Endothelial cell of umbilical vein (primary cell): Measurements from ENCODE around the gene RNF19B. TPM values are rescaled to one million over a fixed set of nuclear protein-coding genes. Genes with fewer than 3 reads are reported as not detected.
A peak's percentile ranks its signal among the peaks of the same experiment; 100 is the strongest.

Experiments
- BruUV-seq: library from RNA; stranded (reverse); fragments of 400-500 nt; replicated peaks from 2 replicates; lab custom pipeline; 2021; lab: Mats Ljungman, UMichigan
- CTCF ChIA-PET: fragments of 300-600, 350-600 bp; sonication (Branson Sonifier 250); formaldehyde crosslinking; loops from one replicate; lab custom pipeline; 2021; ENCODE audit warnings: antibody characterized with exemption, inconsistent platforms; lab: Charles Lee
- POLR2A ChIA-PET: fragments of 300-600, 350-600 bp; sonication (Branson Sonifier 250); formaldehyde crosslinking; loops from one replicate; lab custom pipeline; 2021; ENCODE audit warnings: antibody characterized with exemption, inconsistent platforms; lab: Charles Lee
- DNase-seq: peaks from one replicate; pipeline ENCODE4 v3.0.0-alpha.2; 2011; ENCODE audit warnings: low read depth, low spot score
- FAIRE-seq: peaks from 2 replicates; lab custom pipeline; 2011; peaks lifted over from hg19 to GRCh38; lab: Jason Lieb, UNC
- H2AFZ ChIP-seq: 2 replicates; pipeline ENCODE4 v1.6.0; 2012; ENCODE audit warnings: low read depth, low read length, control low read depth, inconsistent platforms
- H3K27ac ChIP-seq: 2 replicates; pipeline ENCODE4 v1.5.1; 2011; ENCODE audit warnings: low read depth, mild to moderate bottlenecking, control low read depth, low read length, moderate library complexity; ENCODE audit not compliant: insufficient read depth
- H3K27me3 ChIP-seq, 2 experiments: 2 replicates each; pipeline versions ENCODE4 v1.6.0 to v1.6.1; 2011; ENCODE audit warnings: low read length in 2 of 2, mixed read lengths in 1 of 2; ENCODE audit not compliant: control insufficient read depth in 2 of 2, insufficient read depth in 2 of 2
- H3K36me3 ChIP-seq, 2 experiments: 2 replicates in 1 of 2; 3 replicates in 1 of 2; pipeline ENCODE4 v1.5.1; 2011; ENCODE audit warnings: low read length in 2 of 2, mild to moderate bottlenecking in 1 of 2, moderate library complexity in 1 of 2; ENCODE audit not compliant: control insufficient read depth in 2 of 2, insufficient read depth in 2 of 2; ENCODE audit errors: extremely low read depth in 1 of 2
- H3K4me1 ChIP-seq: 3 replicates; pipeline ENCODE4 v1.5.1; 2011; ENCODE audit warnings: mild to moderate bottlenecking, low read length; ENCODE audit not compliant: control insufficient read depth, insufficient read depth; ENCODE audit errors: extremely low read depth
- H3K4me2 ChIP-seq: 2 replicates; pipeline ENCODE4 v1.6.1; 2011; ENCODE audit warnings: low read length, control low read depth, mixed read lengths; ENCODE audit not compliant: insufficient read depth
- H3K4me3 ChIP-seq, 3 experiments: fragments of 200-600 bp in 1 of 3; sonication (generic), shearing (Covaris generic) in 1 of 3; replicated peaks in 1 of 3; 2 replicates each; pipeline ENCODE4 v1.5.1; 2011 to 2016; ENCODE audit warnings: control low read depth in 3 of 3, low read length in 3 of 3, mild to moderate bottlenecking in 2 of 3, inconsistent platforms in 1 of 3, low read depth in 1 of 3, moderate library complexity in 1 of 3; ENCODE audit not compliant: insufficient read depth in 1 of 3
- H3K79me2 ChIP-seq: 2 replicates; pipeline ENCODE4 v1.6.0; 2012; ENCODE audit warnings: low read length, inconsistent platforms; ENCODE audit not compliant: control insufficient read depth, insufficient read depth
- H3K9ac ChIP-seq: replicated peaks from 2 replicates; pipeline ENCODE3; 2011; ENCODE audit warnings: low read length, control low read depth; ENCODE audit not compliant: insufficient read depth; ENCODE audit errors: extremely low read depth
- H3K9me1 ChIP-seq: replicated peaks from 3 replicates; pipeline ENCODE4 v1.6.0; 2011; ENCODE audit warnings: mild to moderate bottlenecking, low read length; ENCODE audit not compliant: control insufficient read depth, insufficient read depth; ENCODE audit errors: extremely low read depth
- H3K9me3 ChIP-seq: replicated peaks from 2 replicates; pipeline ENCODE4 v1.5.1; 2012; ENCODE audit warnings: low read length, inconsistent platforms; ENCODE audit not compliant: control insufficient read depth, insufficient read depth
- H4K20me1 ChIP-seq: replicated peaks from 2 replicates; pipeline ENCODE3; 2011; ENCODE audit warnings: mild to moderate bottlenecking, low read length; ENCODE audit not compliant: control insufficient read depth, insufficient read depth; ENCODE audit errors: extremely low read depth
- EZH2 ChIP-seq: IDR thresholded peaks from 2 replicates; pipeline ENCODE4 v1.6.1; 2012; ENCODE audit warnings: borderline replicate concordance, low read depth, mild to moderate bottlenecking, moderate library complexity, low read length, inconsistent platforms; ENCODE audit not compliant: severe bottlenecking
- FOS ChIP-seq: IDR thresholded peaks from 2 replicates; pipeline ENCODE4 v1.6.1; 2011; ENCODE audit warnings: mild to moderate bottlenecking, low read length, moderate library complexity, borderline replicate concordance; ENCODE audit not compliant: insufficient read depth
- GATA2 ChIP-seq: IDR thresholded peaks from 2 replicates; pipeline ENCODE4 v1.7.0; 2011; ENCODE audit warnings: low read depth, mild to moderate bottlenecking, moderate library complexity, mixed read lengths, low read length; ENCODE audit not compliant: insufficient read length, insufficient read depth
- JUN ChIP-seq: IDR thresholded peaks from 2 replicates; pipeline ENCODE4 v1.6.1; 2011; ENCODE audit warnings: borderline replicate concordance, low read depth; ENCODE audit not compliant: insufficient read length, insufficient read depth
- MYC ChIP-seq: IDR thresholded peaks from one replicate; pipeline ENCODE4 v1.6.1; 2011; ENCODE audit warnings: mild to moderate bottlenecking, low read depth, low read length
- POLR2A ChIP-seq: IDR thresholded peaks from 2 replicates; pipeline ENCODE4 v1.6.1; 2012; ENCODE audit warnings: low read depth, mild to moderate bottlenecking, control low read depth, low read length
- POLR2AphosphoS5 ChIP-seq: IDR thresholded peaks from 2 replicates; pipeline ENCODE4 v1.6.1; 2012; ENCODE audit warnings: low read depth, mild to moderate bottlenecking, control low read depth, low read length, moderate library complexity; ENCODE audit not compliant: insufficient read depth
- dilution Hi-C: fragments of 300-500 bp; cut with MboI; formaldehyde crosslinking; loops from one replicate; pipeline ENCODE4 v1.15.0; 2019; ENCODE audit warnings: low sequenced_read_pairs; ENCODE audit not compliant: extremely low pct_ligation_motif_present
- intact Hi-C: fragments of 100-400 bp; cut with micrococcal nuclease; formaldehyde crosslinking; loops from one replicate; pipeline ENCODE4 v1.10.0; 2022
- polyA plus RNA-seq, 4 experiments: library from polyadenylated mRNA; depleted of rRNA in 3 of 4; stranded (reverse) in 3 of 4; unstranded in 1 of 4; fragments of >200 nt; gene quantifications; 2 replicates each; pipeline versions ENCODE4 v1.2.1 to v1.2.3, GENCODE V29; 2011 to 2012; ENCODE audit warnings: missing spikeins in 1 of 4
- total RNA-seq: library from RNA; stranded (reverse); gene quantifications from 2 replicates; pipeline ENCODE4 v1.2.3, GENCODE V29; 2021
- TF ChIP-seq, protein P1 (sequence below), 2 donors: IDR thresholded peaks; 1 replicate in 1 of 2; 2 replicates in 1 of 2; pipeline ENCODE4 v1.5.1; 2011; ENCODE audit warnings: low read length in 2 of 2, mild to moderate bottlenecking in 2 of 2, moderate library complexity in 2 of 2, control low read depth in 1 of 2, inconsistent platforms in 1 of 2, low read depth in 1 of 2; ENCODE audit not compliant: insufficient read depth in 1 of 2; ENCODE audit errors: extremely low read depth in 1 of 2
- TF ChIP-seq, protein P2 (sequence below): IDR thresholded peaks from 2 replicates; pipeline ENCODE4 v1.6.1; 2011; ENCODE audit not compliant: insufficient read depth, insufficient read length

The RNF19B gene
- total and polyA plus RNA-seq, 2 donors (not counting 3 experiments of a cell fraction or from before 2014, with no cell fraction given), result 19.2 to 25.6 TPM

DNA sequence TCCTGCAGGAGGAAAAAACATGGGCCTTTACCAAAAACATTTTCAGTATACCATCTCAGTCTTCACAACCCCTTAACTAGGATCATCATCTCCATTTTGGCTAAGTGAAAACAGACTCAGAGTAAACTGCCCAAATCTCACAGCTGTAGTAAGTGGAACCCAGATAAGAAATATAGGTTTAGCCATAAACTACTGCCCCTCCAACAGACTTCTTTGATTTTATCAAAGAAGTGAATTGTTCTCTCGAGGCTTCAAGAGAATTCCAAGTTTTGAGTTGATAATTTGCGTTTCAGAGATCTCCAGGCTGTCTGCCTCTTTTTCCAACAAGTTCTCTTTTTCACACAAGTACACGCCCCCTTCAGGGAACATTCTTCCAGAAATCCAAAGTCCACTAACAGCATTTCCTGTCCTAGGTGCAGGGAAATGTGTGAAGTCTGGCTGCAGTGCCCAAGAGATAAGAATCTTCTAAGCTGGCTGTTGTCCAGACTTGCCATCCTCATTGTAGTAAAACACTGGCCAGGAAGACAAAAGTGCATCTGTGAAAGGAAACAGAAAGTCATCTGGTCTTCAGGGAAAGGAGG is 30.8 kb downstream of the RNF19B start:
- H3K9ac ChIP-seq, result no peak overlapping the region
- peak; percentile 94 for FAIRE-seq
- intact Hi-C loops, result loop anchor here (1.0 to 2.0 kb wide), 5 partner anchors 30 to 152 kb away; partner anchors contain the start of gene RNF19B
- TF ChIP-seq GATA2 (peak; percentile 100), POLR2AphosphoS5 (peak; percentile 73), POLR2A (peak; percentile 16), JUN (no peak), FOS (peak; percentile 11), EZH2 (no peak), MYC (no peak)
- TF ChIP-seq, protein P1, sequence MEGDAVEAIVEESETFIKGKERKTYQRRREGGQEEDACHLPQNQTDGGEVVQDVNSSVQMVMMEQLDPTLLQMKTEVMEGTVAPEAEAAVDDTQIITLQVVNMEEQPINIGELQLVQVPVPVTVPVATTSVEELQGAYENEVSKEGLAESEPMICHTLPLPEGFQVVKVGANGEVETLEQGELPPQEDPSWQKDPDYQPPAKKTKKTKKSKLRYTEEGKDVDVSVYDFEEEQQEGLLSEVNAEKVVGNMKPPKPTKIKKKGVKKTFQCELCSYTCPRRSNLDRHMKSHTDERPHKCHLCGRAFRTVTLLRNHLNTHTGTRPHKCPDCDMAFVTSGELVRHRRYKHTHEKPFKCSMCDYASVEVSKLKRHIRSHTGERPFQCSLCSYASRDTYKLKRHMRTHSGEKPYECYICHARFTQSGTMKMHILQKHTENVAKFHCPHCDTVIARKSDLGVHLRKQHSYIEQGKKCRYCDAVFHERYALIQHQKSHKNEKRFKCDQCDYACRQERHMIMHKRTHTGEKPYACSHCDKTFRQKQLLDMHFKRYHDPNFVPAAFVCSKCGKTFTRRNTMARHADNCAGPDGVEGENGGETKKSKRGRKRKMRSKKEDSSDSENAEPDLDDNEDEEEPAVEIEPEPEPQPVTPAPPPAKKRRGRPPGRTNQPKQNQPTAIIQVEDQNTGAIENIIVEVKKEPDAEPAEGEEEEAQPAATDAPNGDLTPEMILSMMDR (IDR thresholded peaks at IDR 0.05; ENCODE audit: extremely low read depth in 1 of 2, insufficient read depth in 1 of 2, low read depth in 1 of 2, low read length in 2 of 2), result no peak
- TF ChIP-seq, protein P2, sequence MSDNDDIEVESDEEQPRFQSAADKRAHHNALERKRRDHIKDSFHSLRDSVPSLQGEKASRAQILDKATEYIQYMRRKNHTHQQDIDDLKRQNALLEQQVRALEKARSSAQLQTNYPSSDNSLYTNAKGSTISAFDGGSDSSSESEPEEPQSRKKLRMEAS, result no peak
- peaks cover 5 to 6% of the 10 kb centered on the region in 2 experiments for H3K36me3 ChIP-seq
- peak; percentile 95 for DNase-seq
- H3K4me1 ChIP-seq, result peaks cover 21% of the 10 kb centered on the region
- H3K4me3 ChIP-seq, result no peak overlapping the region
- peak overlapping the region; percentile 33 for H3K27ac ChIP-seq
- H3K4me2 ChIP-seq, result peak overlapping the region; percentile 53
- H3K27me3 ChIP-seq, result no peaks in the 10 kb centered on the region
- H2AFZ ChIP-seq, result no peak overlapping the region
- peaks cover 3% of the 10 kb centered on the region for H3K79me2 ChIP-seq
- no TSS peak for BruUV-seq
- dilution Hi-C loops, result no loop called here
- no peaks in the 10 kb centered on the region for H3K9me3 ChIP-seq
- H3K9me1 ChIP-seq, result no peaks in the 10 kb centered on the region
- ChIA-PET CTCF (interaction anchor here (0.7 to 7.4 kb wide), 42 partner anchors 9 to 154 kb away, joined by 3 to 340 read pairs (median 6); partner anchors contain the start of genes AZIN2, HPCA and RNF19B), POLR2A (interaction anchor here (0.9 to 1.1 kb wide), 2 partner anchors 19 to 76 kb away, joined by 3 read pairs; no protein-coding TSS in a partner anchor)
- H4K20me1 ChIP-seq, result no peaks in the 10 kb centered on the region
